ENCODE data around the gene SEC31B. TPM values are rescaled to one million over a fixed set of nuclear protein-coding genes. Genes with fewer than 3 reads are reported as not detected.

Gene SEC31B
- total RNA-seq, 1 donor from 2014 or later, result 8.8 TPM

DNA sequence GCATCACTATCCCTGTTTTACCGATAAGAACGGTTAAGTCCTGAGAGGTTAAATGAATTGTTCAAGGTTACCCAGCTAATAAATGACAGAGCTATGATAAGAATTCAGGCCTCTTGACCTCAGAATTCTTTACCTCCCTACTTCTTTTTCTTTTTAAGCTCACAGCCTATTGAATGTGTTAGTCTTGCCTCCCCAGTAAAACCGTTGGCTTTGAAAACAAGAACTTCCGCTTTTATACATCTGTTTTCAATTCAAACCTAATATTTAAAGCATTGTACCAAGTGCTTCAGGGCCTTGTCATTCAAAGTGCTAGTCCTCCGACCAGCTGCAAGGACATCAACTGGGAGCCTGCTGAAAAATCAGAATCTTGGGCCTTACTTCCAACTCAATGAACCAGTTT lies 15.6 kb downstream of the SEC31B start:
- H3K4me1 Mint-ChIP-seq, result peaks cover 75% of the 10 kb centered on the region
- Histone ChIP-seq H3K36me3 (no peaks in the 10 kb centered on the region), H3K27ac (no peak overlapping the region), H3F3A (ENCODE audit: low read depth) (peaks cover 19% of the 10 kb centered on the region), H3K9ac (no peak overlapping the region), H4K20me1 (ENCODE audit: low read depth) (peaks cover 2% of the 10 kb centered on the region), H2AFZ (replicated peaks) (no peak overlapping the region), H3K9me3 (ENCODE audit: low read depth) (no peaks in the 10 kb centered on the region), H3K4me3 (no peak overlapping the region), H3K27me3 (peaks cover 24% of the 10 kb centered on the region), H3K4me1 (peaks cover 51% of the 10 kb centered on the region), H3K4me2 (no peak overlapping the region), H3K79me2 (ENCODE audit: low read depth) (no peaks in the 10 kb centered on the region)
- TF ChIP-seq EZH2 (IDR thresholded peaks at IDR 0.05) (no peak), EZH2phosphoT487 (IDR thresholded peaks at IDR 0.05) (no peak)
- TF ChIP-seq, protein P1, sequence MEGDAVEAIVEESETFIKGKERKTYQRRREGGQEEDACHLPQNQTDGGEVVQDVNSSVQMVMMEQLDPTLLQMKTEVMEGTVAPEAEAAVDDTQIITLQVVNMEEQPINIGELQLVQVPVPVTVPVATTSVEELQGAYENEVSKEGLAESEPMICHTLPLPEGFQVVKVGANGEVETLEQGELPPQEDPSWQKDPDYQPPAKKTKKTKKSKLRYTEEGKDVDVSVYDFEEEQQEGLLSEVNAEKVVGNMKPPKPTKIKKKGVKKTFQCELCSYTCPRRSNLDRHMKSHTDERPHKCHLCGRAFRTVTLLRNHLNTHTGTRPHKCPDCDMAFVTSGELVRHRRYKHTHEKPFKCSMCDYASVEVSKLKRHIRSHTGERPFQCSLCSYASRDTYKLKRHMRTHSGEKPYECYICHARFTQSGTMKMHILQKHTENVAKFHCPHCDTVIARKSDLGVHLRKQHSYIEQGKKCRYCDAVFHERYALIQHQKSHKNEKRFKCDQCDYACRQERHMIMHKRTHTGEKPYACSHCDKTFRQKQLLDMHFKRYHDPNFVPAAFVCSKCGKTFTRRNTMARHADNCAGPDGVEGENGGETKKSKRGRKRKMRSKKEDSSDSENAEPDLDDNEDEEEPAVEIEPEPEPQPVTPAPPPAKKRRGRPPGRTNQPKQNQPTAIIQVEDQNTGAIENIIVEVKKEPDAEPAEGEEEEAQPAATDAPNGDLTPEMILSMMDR (IDR thresholded peaks at IDR 0.05), result no peak
- H3K4me3 Mint-ChIP-seq, result no peak overlapping the region
- H3K36me3 Mint-ChIP-seq, result peaks cover 41% of the 10 kb centered on the region
- peak overlapping the region; percentile 78 for H3K27ac Mint-ChIP-seq
- no peak for DNase-seq (ENCODE audit: low spot score)
- peaks cover 6% of the 10 kb centered on the region for H3K27me3 Mint-ChIP-seq (ENCODE audit: insufficient read depth, low read depth)
- no peaks in the 10 kb centered on the region for H3K9me3 Mint-ChIP-seq

DNA sequence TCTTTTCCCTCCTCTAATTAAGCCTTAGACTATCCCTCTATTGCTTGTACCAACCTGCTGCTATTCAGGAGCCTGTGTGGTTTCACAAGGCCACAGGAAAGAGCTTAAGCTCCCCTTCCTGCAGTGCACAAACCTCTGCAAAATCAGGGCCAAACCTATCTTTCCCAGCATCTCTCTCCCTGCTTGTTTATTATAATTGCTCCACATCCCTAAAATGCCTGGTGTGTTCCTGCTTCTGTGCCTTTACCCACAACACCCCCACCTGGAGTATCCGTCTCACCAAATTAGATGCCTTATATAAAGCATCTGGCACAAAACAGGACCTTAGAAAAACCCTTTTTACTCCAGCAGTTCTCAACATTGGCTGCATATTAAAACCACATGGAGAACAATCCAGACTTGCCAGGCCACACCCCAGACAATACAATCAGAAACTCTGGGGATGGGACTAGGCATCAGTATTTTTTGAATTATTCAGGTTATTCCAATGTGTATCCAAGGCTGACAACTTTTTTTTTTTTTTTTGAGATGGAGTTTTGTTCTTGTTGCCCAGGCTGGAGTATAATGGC lies 16.7 kb downstream of the SEC31B start:
- no peak overlapping the region for H3K27ac ChIP-seq
- H3K4me1 ChIP-seq, result peaks cover 45% of the 10 kb centered on the region
- H3K27me3 ChIP-seq, result peaks cover 29% of the 10 kb centered on the region
- peak overlapping the region; percentile 43 for H3K4me2 ChIP-seq
- H3K36me3 Mint-ChIP-seq, result peaks cover 47% of the 10 kb centered on the region
- H3K4me1 Mint-ChIP-seq, result peaks cover 67% of the 10 kb centered on the region
- no peaks in the 10 kb centered on the region for H3K36me3 ChIP-seq
- H3K9ac ChIP-seq, result no peak overlapping the region
- no peak overlapping the region for H3K4me3 ChIP-seq
- H3K27me3 Mint-ChIP-seq (ENCODE audit: insufficient read depth, low read depth), result peaks cover 4% of the 10 kb centered on the region
- TF ChIP-seq, protein P1 (IDR thresholded peaks at IDR 0.05), result no peak
- TF ChIP-seq EZH2phosphoT487 (IDR thresholded peaks at IDR 0.05) (no peak), EZH2 (IDR thresholded peaks at IDR 0.05) (no peak)
- peaks cover 19% of the 10 kb centered on the region for H3F3A ChIP-seq (ENCODE audit: low read depth)
- H3K27ac Mint-ChIP-seq, result peak overlapping the region; percentile 39
- H3K79me2 ChIP-seq (ENCODE audit: low read depth), result no peaks in the 10 kb centered on the region
- peak overlapping the region; percentile 5 for H3K4me3 Mint-ChIP-seq
- DNase-seq (ENCODE audit: low spot score), result peak; percentile 28
- no peaks in the 10 kb centered on the region for H3K9me3 ChIP-seq (ENCODE audit: low read depth)
- H4K20me1 ChIP-seq (ENCODE audit: low read depth), result no peaks in the 10 kb centered on the region
- H2AFZ ChIP-seq (replicated peaks), result no peak overlapping the region
- no peaks in the 10 kb centered on the region for H3K9me3 Mint-ChIP-seq

DNA sequence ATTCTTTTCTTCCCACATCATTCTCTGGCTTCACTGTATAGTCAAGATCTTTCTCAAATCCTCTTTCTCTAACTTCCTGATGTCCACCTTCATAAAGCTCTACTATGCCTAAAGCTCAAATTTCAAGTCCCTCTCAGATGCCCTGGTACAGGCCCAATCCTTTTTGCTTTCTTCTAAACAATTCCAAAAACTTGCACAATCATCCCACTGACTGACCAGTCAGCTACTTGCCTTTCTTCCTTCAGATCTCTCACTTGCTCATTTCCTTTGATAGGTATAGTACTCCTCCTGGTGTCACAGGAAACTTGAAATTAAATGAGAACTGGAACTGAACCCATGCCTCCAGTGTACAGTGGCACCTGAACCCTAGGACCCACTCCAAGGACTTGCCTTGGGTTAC lies 18.2 kb downstream of the SEC31B start:
- H3K4me2 ChIP-seq, result no peak overlapping the region
- H3K4me1 ChIP-seq, result peaks cover 34% of the 10 kb centered on the region
- H3K36me3 Mint-ChIP-seq, result peaks cover 47% of the 10 kb centered on the region
- H3K27me3 ChIP-seq, result peaks cover 24% of the 10 kb centered on the region
- no peak overlapping the region for H3K27ac ChIP-seq
- H3K4me3 Mint-ChIP-seq, result no peak overlapping the region
- no peaks in the 10 kb centered on the region for H3K9me3 ChIP-seq (ENCODE audit: low read depth)
- peaks cover 58% of the 10 kb centered on the region for H3K4me1 Mint-ChIP-seq
- peaks cover 2% of the 10 kb centered on the region for H3K9me3 Mint-ChIP-seq
- TF ChIP-seq, protein P1 (IDR thresholded peaks at IDR 0.05), result no peak
- TF ChIP-seq EZH2 (IDR thresholded peaks at IDR 0.05) (no peak), EZH2phosphoT487 (IDR thresholded peaks at IDR 0.05) (no peak)
- H3K9ac ChIP-seq, result no peak overlapping the region
- no peak overlapping the region for H3K4me3 ChIP-seq
- no peak for DNase-seq (ENCODE audit: low spot score)
- peaks cover 3% of the 10 kb centered on the region for H3K27me3 Mint-ChIP-seq (ENCODE audit: insufficient read depth, low read depth)
- peaks cover 19% of the 10 kb centered on the region for H3F3A ChIP-seq (ENCODE audit: low read depth)
- H3K27ac Mint-ChIP-seq, result peak overlapping the region; percentile 1
- no peaks in the 10 kb centered on the region for H3K79me2 ChIP-seq (ENCODE audit: low read depth)
- no peaks in the 10 kb centered on the region for H4K20me1 ChIP-seq (ENCODE audit: low read depth)
- H3K36me3 ChIP-seq, result no peaks in the 10 kb centered on the region
- H2AFZ ChIP-seq (replicated peaks), result no peak overlapping the region

All from neural progenitor cell (in vitro differentiated cells).